ENCODE data around the gene CAPN9.
"Not testable (repeated sequence)": the region's sequence is repeated elsewhere in the genome, so short reads cannot be mapped to it uniquely, and the experiment has no call there.

Gene CAPN9

GRCh38 chr1:230747127-230747730 lies at the start of gene CAPN9:
Gene CAPN9, plus strand, starts transcription at chr1:230747388. Its CDS starts 109 bp downstream, at chr1:230747497.
- no peak for DNase-seq

GRCh38 chr1:230698130-230698529 lies 49.1 kb upstream of the CAPN9 start:
- no peak for DNase-seq

GRCh38 chr1:230698964-230699363 lies 48.2 kb upstream of the CAPN9 start:
- DNase-seq = not testable (repeated sequence)

- DNase-seq = no peak
Observed at GRCh38 chr1:230699716-230700115, 47.5 kb upstream of the CAPN9 start.

GRCh38 chr1:230700132-230700531 lies 47.1 kb upstream of the CAPN9 start:
- no peak for DNase-seq

GRCh38 chr1:230701434-230701833 lies 45.8 kb upstream of the CAPN9 start:
- no peak for DNase-seq

GRCh38 chr1:230701895-230702768 lies 45.1 kb upstream of the CAPN9 start:
- no peak for DNase-seq

- peak in 2 of 3 experiments; percentile 4 to 6 for DNase-seq
Observed at GRCh38 chr1:230702934-230703678, 44.1 kb upstream of the CAPN9 start.

GRCh38 chr1:230703679-230704385 lies 43.4 kb upstream of the CAPN9 start:
- DNase-seq = no peak

GRCh38 chr1:230704830-230705229 lies 42.4 kb upstream of the CAPN9 start:
- DNase-seq = no peak

- no peak for DNase-seq
Observed at GRCh38 chr1:230705289-230706019, 41.7 kb upstream of the CAPN9 start.

GRCh38 chr1:230706020-230706699 lies 41.0 kb upstream of the CAPN9 start:
- no peak for DNase-seq

- no peak for DNase-seq
Observed at GRCh38 chr1:230706887-230707731, 40.1 kb upstream of the CAPN9 start.

- DNase-seq = no peak
Observed at GRCh38 chr1:230707732-230708630, 39.2 kb upstream of the CAPN9 start.

- no peak for DNase-seq
Observed at GRCh38 chr1:230708631-230709580, 38.3 kb upstream of the CAPN9 start.

GRCh38 chr1:230709619-230710542 lies 37.3 kb upstream of the CAPN9 start:
- no peak for DNase-seq

GRCh38 chr1:230710543-230710904 lies 36.7 kb upstream of the CAPN9 start:
- no peak for DNase-seq

Data from NCI-H1417 (cell line).